GM12892 (cell line): ENCODE measurements around the gene SUZ12.

ENCODE experiments used
- POLR2A ChIP-seq: IDR thresholded peaks from 2 replicates; pipeline ENCODE4 v1.6.1; 2011; ENCODE audit warnings: low read depth, low read length, control low read depth
- POLR2AphosphoS5 ChIP-seq: IDR thresholded peaks from 2 replicates; pipeline ENCODE4 v1.6.1; 2011; ENCODE audit warnings: low read depth, low read length, control low read depth

DNA sequence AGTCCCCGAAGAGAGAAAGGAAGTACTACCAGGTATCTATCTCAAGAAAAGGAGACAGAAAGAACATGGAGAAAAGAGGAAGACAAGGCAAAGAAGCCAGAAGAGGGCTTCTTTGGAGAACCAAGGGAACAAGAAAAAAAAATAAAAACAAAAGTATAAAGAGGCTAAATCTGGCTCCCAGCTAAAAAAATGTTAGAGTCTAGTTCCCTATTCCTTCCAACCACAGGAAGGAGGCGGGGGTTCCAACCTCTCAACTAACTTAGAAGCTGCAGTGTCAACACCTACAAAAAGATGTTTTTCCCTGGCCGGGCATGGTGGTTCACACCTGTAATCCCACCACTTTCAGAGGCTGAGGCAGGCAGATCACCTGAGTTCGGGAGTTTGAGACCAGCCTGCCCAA, 48.7 kb upstream of the SUZ12 start:
- no peak for TF ChIP-seq POLR2A
- TF ChIP-seq POLR2AphosphoS5, result no peak
